Naive thymus-derived CD4-positive, alpha-beta T cell (primary cell): ENCODE data around the gene VEGFD. TPM values are rescaled to one million over a fixed set of nuclear protein-coding genes. Genes with fewer than 3 reads are reported as not detected.

Experiments used
- ATAC-seq: fragments of 150-1000 bp; cut with Tn5 transposase; 2 replicates; pipeline ENCODE4 v1.10.0; 2021; ENCODE audit warnings: mild to moderate bottlenecking, moderate library complexity
- CTCF ChIA-PET: fragments of 350-600 bp; sonication (Branson Sonifier 250); formaldehyde crosslinking; loops from one replicate; lab custom pipeline; 2021; ENCODE audit warnings: antibody characterized with exemption; lab: Charles Lee
- POLR2A ChIA-PET: fragments of 350-600 bp; sonication (Branson Sonifier 250); formaldehyde crosslinking; loops from one replicate; lab custom pipeline; 2021; ENCODE audit warnings: antibody characterized with exemption, inconsistent platforms; lab: Charles Lee
- DNase-seq, 9 donors: peaks; one replicate each; pipeline versions ENCODE4 v3.0.0 to v3.0.0-alpha.2; 2020 to 2022; ENCODE audit warnings: mixed read lengths in 1 of 9
- H3K27ac ChIP-seq: one replicate; pipeline ENCODE4 v1.7.0; 2013; ENCODE audit warnings: mild to moderate bottlenecking, low read depth, low read length, moderate library complexity
- H3K27me3 ChIP-seq, 2 donors: one replicate each; pipeline ENCODE4 v1.7.0; 2013; ENCODE audit warnings: low read length in 2 of 2, mild to moderate bottlenecking in 2 of 2, moderate library complexity in 2 of 2; ENCODE audit not compliant: control insufficient read depth in 2 of 2, insufficient read depth in 2 of 2
- H3K36me3 ChIP-seq, 3 experiments: 1 replicate in 2 of 3; 2 replicates in 1 of 3; pipeline ENCODE4 v1.7.0; 2013; ENCODE audit warnings: low read length in 3 of 3, mild to moderate bottlenecking in 3 of 3, moderate library complexity in 1 of 3; ENCODE audit not compliant: insufficient read depth in 3 of 3, control insufficient read depth in 2 of 3
- H3K4me1 ChIP-seq, 2 donors: one replicate each; pipeline ENCODE4 v1.7.0; 2013; ENCODE audit warnings: low read length in 2 of 2, mild to moderate bottlenecking in 2 of 2, moderate library complexity in 1 of 2; ENCODE audit not compliant: control insufficient read depth in 2 of 2, insufficient read depth in 2 of 2
- H3K4me3 ChIP-seq: 2 replicates; pipeline ENCODE4 v1.7.0; 2013; ENCODE audit warnings: mild to moderate bottlenecking, low read length
- H3K9me3 ChIP-seq, 3 experiments: 1 replicate in 2 of 3; 2 replicates in 1 of 3; pipeline ENCODE4 v1.7.0; 2013; ENCODE audit warnings: low read length in 3 of 3; ENCODE audit not compliant: control insufficient read depth in 2 of 3
- H3K27ac Mint-ChIP-seq, 9 donors: one replicate each; pipeline ENCODE4 v1.8.0; 2020 to 2022; ENCODE audit warnings: mixed read lengths in 9 of 9, mild to moderate bottlenecking in 8 of 9, moderate library complexity in 5 of 9, inconsistent platforms in 2 of 9
- H3K27me3 Mint-ChIP-seq, 5 donors: one replicate each; pipeline ENCODE4 v1.8.0; 2021 to 2022; ENCODE audit warnings: mixed read lengths in 5 of 5, mild to moderate bottlenecking in 1 of 5
- H3K36me3 Mint-ChIP-seq, 5 donors: one replicate each; pipeline ENCODE4 v1.8.0; 2020 to 2022; ENCODE audit warnings: mixed read lengths in 5 of 5, mild to moderate bottlenecking in 3 of 5, inconsistent platforms in 1 of 5
- H3K4me1 Mint-ChIP-seq, 7 donors: one replicate each; pipeline ENCODE4 v1.8.0; 2020 to 2022; ENCODE audit warnings: mixed read lengths in 7 of 7, mild to moderate bottlenecking in 3 of 7, inconsistent platforms in 1 of 7
- H3K4me3 Mint-ChIP-seq, 10 donors: one replicate each; pipeline ENCODE4 v1.8.0; 2020 to 2022; ENCODE audit warnings: mild to moderate bottlenecking in 10 of 10, mixed read lengths in 10 of 10, moderate library complexity in 6 of 10, inconsistent platforms in 2 of 10
- H3K9me3 Mint-ChIP-seq, 11 donors: one replicate each; pipeline ENCODE4 v1.8.0; 2020 to 2022; ENCODE audit warnings: mixed read lengths in 11 of 11, mild to moderate bottlenecking in 4 of 11, inconsistent platforms in 1 of 11, moderate library complexity in 1 of 11
- intact Hi-C, 2 donors: fragments of 100-400 bp; cut with micrococcal nuclease; formaldehyde crosslinking; loops; one replicate each; pipeline ENCODE4 v1.15.1; 2023
- polyA plus RNA-seq, 2 donors: library from polyadenylated mRNA; unstranded; fragments of 300-500 nt; fragmentation: Illumina TruSeq; gene quantifications; one replicate each; pipeline ENCODE4 v1.2.3, GENCODE V29; 2021
- total RNA-seq, 6 experiments: library from RNA in 5 of 6; stranded (reverse) in 5 of 6; gene quantifications; 1 replicate in 5 of 6; 2 replicates in 1 of 6; pipeline ENCODE4 v1.2.3 and lab custom pipeline; 2021 to 2026

VEGFD gene
- total and polyA plus RNA-seq, 7 experiments from 2014 or later = not detected

DNA sequence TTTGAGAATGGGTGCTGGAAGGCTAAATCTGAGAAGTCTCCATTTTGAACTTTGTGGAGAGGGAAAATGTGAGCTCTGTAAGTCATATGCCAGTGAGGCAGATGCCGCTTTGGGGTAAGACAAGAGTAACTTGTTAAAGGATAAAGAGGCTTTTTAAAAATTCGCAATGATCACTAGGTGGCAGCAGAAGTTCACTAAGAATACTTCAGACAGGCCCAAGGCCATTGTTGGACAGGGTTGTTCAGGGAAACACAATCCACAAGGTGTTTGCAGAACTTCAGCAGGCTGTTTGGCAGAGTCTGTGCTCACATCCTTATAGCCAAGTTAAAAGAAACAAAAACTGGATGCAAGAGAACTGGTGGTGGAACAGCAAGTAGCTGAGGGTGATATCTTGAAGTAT lies 35.2 kb downstream of the VEGFD start:
- peak; percentile 55 for ATAC-seq
- Mint-ChIP-seq H3K27ac (no peak overlapping the region), H3K4me3 (no peak overlapping the region), H3K4me1 (peaks cover 0 to 6% (median 0%) of the 10 kb centered on the region in 7 donors), H3K27me3 (peaks cover 0 to 10% (median 1%) of the 10 kb centered on the region in 5 donors), H3K9me3 (peaks cover 0 to 3% (median 0%) of the 10 kb centered on the region in 11 donors), H3K36me3 (no peaks in the 10 kb centered on the region)
- intact Hi-C loops = loop anchor here (1.0 to 10.0 kb wide), 3 partner anchors 116 to 1346 kb away; no protein-coding TSS in a partner anchor
- H3K9me3 ChIP-seq = no peaks in the 10 kb centered on the region
- H3K4me1 ChIP-seq = no peaks in the 10 kb centered on the region
- no peaks in the 10 kb centered on the region for H3K27me3 ChIP-seq
- ChIA-PET CTCF (interaction anchor here (1.4 kb wide), 1 partner anchor 9 kb away, joined by 4 read pairs; no protein-coding TSS in a partner anchor), POLR2A (no interaction called here)
- no peak overlapping the region for H3K27ac ChIP-seq
- no peak overlapping the region for H3K4me3 ChIP-seq
- H3K36me3 ChIP-seq = no peaks in the 10 kb centered on the region
- peak in 5 of 9 donors; percentile 17 to 27 (median 22) for DNase-seq

DNA sequence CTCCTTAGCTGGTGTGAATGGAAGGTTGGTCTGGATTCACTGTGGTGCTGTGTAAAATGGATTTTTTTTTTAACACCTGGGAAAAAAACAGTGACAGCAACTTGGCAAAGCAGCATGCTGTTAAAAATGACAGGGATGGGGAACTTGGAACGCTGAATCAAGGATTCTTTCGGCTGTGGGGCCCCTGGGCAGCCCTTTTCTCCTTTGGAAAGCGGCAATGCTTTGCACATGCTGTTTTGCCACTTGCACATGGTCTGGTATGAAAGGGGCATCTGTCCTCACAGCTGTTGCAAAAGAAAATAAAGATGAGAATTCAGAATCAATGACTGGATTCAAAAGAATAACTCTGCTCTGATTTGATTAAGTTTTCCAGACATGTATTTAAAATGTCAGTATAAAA lies 38.2 kb downstream of the VEGFD start:
- no peaks in the 10 kb centered on the region for H3K27me3 ChIP-seq
- peaks cover 0 to 3% (median 0%) of the 10 kb centered on the region in 11 donors for H3K9me3 Mint-ChIP-seq
- H3K4me1 Mint-ChIP-seq = peaks cover 0 to 6% (median 0%) of the 10 kb centered on the region in 7 donors
- H3K36me3 Mint-ChIP-seq = no peaks in the 10 kb centered on the region
- H3K27me3 Mint-ChIP-seq = peaks cover 2 to 20% (median 5%) of the 10 kb centered on the region in 5 donors
- DNase-seq (no peak), ATAC-seq (no peak)
- no peak overlapping the region for H3K27ac ChIP-seq
- H3K36me3 ChIP-seq = no peaks in the 10 kb centered on the region
- POLR2A ChIA-PET = no interaction called here
- CTCF ChIA-PET = no interaction called here
- no peaks in the 10 kb centered on the region for H3K4me1 ChIP-seq
- no peaks in the 10 kb centered on the region for H3K9me3 ChIP-seq
- no peak overlapping the region for H3K4me3 Mint-ChIP-seq
- intact Hi-C loops = loop anchor here in 1 of 2 donors (10.0 kb wide), 1 partner anchor 219 kb away; no protein-coding TSS in a partner anchor
- no peak overlapping the region for H3K27ac Mint-ChIP-seq
- H3K4me3 ChIP-seq = no peak overlapping the region

GRCh38 chrX:15344106-15344505 lies 40.1 kb downstream of the VEGFD start:
- Histone ChIP-seq H3K36me3 (no peaks in the 10 kb centered on the region), H3K27me3 (no peaks in the 10 kb centered on the region), H3K4me1 (no peaks in the 10 kb centered on the region), H3K27ac (no peak overlapping the region), H3K9me3 (no peaks in the 10 kb centered on the region), H3K4me3 (no peak overlapping the region)
- DNase-seq = no peak
- no peak overlapping the region for H3K4me3 Mint-ChIP-seq
- ChIA-PET POLR2A (interaction anchor here (0.5 kb wide), 1 partner anchor 22 kb away, joined by 3 read pairs; no protein-coding TSS in a partner anchor), CTCF (no interaction called here)
- no peak for ATAC-seq
- H3K27me3 Mint-ChIP-seq = peaks cover 5 to 29% (median 6%) of the 10 kb centered on the region in 5 donors
- H3K4me1 Mint-ChIP-seq = no peaks in the 10 kb centered on the region
- no peak overlapping the region for H3K27ac Mint-ChIP-seq
- no peaks in the 10 kb centered on the region for H3K9me3 Mint-ChIP-seq
- intact Hi-C loops = loop anchor here in 1 of 2 donors (10.0 kb wide), 1 partner anchor 221 kb away; no protein-coding TSS in a partner anchor
- no peaks in the 10 kb centered on the region for H3K36me3 Mint-ChIP-seq

- no peak for DNase-seq
- no peaks in the 10 kb centered on the region for H3K36me3 ChIP-seq
- Mint-ChIP-seq H3K36me3 (no peaks in the 10 kb centered on the region), H3K9me3 (no peaks in the 10 kb centered on the region), H3K27me3 (peaks cover 6 to 26% (median 8%) of the 10 kb centered on the region in 5 donors), H3K4me3 (no peak overlapping the region), H3K4me1 (no peaks in the 10 kb centered on the region), H3K27ac (no peak overlapping the region)
- no peaks in the 10 kb centered on the region for H3K9me3 ChIP-seq
- no peak overlapping the region for H3K4me3 ChIP-seq
- CTCF ChIA-PET = no interaction called here
- intact Hi-C loops = loop anchor here in 1 of 2 donors (10.0 kb wide), 1 partner anchor 222 kb away; no protein-coding TSS in a partner anchor
- no peaks in the 10 kb centered on the region for H3K27me3 ChIP-seq
- no peak for ATAC-seq
- POLR2A ChIA-PET = no interaction called here
- no peak overlapping the region for H3K27ac ChIP-seq
- H3K4me1 ChIP-seq = no peaks in the 10 kb centered on the region
Observed at GRCh38 chrX:15343075-15343476, 41.1 kb downstream of the VEGFD start.

DNA sequence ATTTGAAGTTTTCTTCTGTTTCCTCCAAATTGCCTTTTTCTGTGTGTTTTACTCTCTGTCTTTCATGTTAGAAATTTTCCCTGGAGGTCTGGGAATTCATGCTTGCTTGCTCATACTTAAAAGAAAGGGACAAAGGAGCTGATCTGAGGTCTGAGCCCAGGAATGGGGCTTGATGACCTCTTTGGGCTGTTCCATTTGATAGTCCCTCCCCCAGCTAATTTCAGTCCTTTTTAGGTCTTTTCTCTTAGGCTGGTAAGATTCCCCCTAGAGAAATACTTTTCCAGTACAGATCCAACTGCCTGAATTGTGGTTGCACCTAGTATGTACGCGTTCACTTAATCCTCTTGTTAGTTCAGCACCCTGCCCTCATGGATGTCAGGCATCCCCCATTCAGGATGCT lies 43.3 kb downstream of the VEGFD start:
- ChIA-PET CTCF (no interaction called here), POLR2A (no interaction called here)
- Mint-ChIP-seq H3K4me3 (no peak overlapping the region), H3K27me3 (peaks cover 6 to 31% (median 15%) of the 10 kb centered on the region in 5 donors), H3K27ac (no peak overlapping the region), H3K4me1 (peaks cover 0 to 8% (median 6%) of the 10 kb centered on the region in 7 donors), H3K9me3 (peaks cover 0 to 3% (median 0%) of the 10 kb centered on the region in 11 donors), H3K36me3 (no peaks in the 10 kb centered on the region)
- intact Hi-C loops = loop anchor here in 1 of 2 donors (10.0 kb wide), 1 partner anchor 224 kb away; no protein-coding TSS in a partner anchor
- no peaks in the 10 kb centered on the region for H3K9me3 ChIP-seq
- no peak overlapping the region for H3K4me3 ChIP-seq
- H3K36me3 ChIP-seq = no peaks in the 10 kb centered on the region
- H3K27me3 ChIP-seq = no peaks in the 10 kb centered on the region
- H3K4me1 ChIP-seq = peaks cover 0 to 5% of the 10 kb centered on the region in 2 donors
- no peak overlapping the region for H3K27ac ChIP-seq
- DNase-seq = no peak
- no peak for ATAC-seq

GRCh38 chrX:15336023-15336413 lies 48.2 kb downstream of the VEGFD start:
- peaks cover 0 to 6% of the 10 kb centered on the region in 2 donors for H3K4me1 ChIP-seq
- peaks cover 0 to 4% (median 0%) of the 10 kb centered on the region in 5 donors for H3K36me3 Mint-ChIP-seq
- peak overlapping the region; percentile 84 for H3K27ac ChIP-seq
- H3K27me3 Mint-ChIP-seq = peaks cover 4 to 20% (median 13%) of the 10 kb centered on the region in 5 donors
- ATAC-seq (peak; percentile 61), DNase-seq (peak in 7 of 9 donors; percentile 21 to 82 (median 45))
- peak overlapping the region; percentile 87 to 93 (median 90) for H3K4me3 Mint-ChIP-seq
- no peaks in the 10 kb centered on the region for H3K36me3 ChIP-seq
- intact Hi-C loops = loop anchor here (5.0 to 10.0 kb wide), 7 partner anchors 179 to 1609 kb away; partner anchors contain the start of genes CA5B (in 1 of the 2), OFD1 (in 1 of the 2), RBBP7 (in 1 of the 2) and REPS2 (in 1 of the 2)
- peaks cover 0 to 20% (median 18%) of the 10 kb centered on the region in 7 donors for H3K4me1 Mint-ChIP-seq
- CTCF ChIA-PET = no interaction called here
- no peaks in the 10 kb centered on the region for H3K27me3 ChIP-seq
- H3K9me3 ChIP-seq = no peaks in the 10 kb centered on the region
- H3K9me3 Mint-ChIP-seq = peaks cover 0 to 3% (median 0%) of the 10 kb centered on the region in 11 donors
- POLR2A ChIA-PET = no interaction called here
- H3K27ac Mint-ChIP-seq = peak overlapping the region; percentile 75 to 96 (median 93)
- H3K4me3 ChIP-seq = peak overlapping the region; percentile 69
